Inflammatory macrophage (primary cell): ENCODE measurements around the gene SLC27A1.
"Not testable (repeated sequence)": the region's sequence is repeated elsewhere in the genome, so short reads cannot be mapped to it uniquely, and the experiment has no call there.

ENCODE experiments used
- DNase-seq, 2 donors: peaks; one replicate each; pipeline ENCODE4 v3.0.0-alpha.2; 2020 to 2022

SLC27A1 gene

DNA sequence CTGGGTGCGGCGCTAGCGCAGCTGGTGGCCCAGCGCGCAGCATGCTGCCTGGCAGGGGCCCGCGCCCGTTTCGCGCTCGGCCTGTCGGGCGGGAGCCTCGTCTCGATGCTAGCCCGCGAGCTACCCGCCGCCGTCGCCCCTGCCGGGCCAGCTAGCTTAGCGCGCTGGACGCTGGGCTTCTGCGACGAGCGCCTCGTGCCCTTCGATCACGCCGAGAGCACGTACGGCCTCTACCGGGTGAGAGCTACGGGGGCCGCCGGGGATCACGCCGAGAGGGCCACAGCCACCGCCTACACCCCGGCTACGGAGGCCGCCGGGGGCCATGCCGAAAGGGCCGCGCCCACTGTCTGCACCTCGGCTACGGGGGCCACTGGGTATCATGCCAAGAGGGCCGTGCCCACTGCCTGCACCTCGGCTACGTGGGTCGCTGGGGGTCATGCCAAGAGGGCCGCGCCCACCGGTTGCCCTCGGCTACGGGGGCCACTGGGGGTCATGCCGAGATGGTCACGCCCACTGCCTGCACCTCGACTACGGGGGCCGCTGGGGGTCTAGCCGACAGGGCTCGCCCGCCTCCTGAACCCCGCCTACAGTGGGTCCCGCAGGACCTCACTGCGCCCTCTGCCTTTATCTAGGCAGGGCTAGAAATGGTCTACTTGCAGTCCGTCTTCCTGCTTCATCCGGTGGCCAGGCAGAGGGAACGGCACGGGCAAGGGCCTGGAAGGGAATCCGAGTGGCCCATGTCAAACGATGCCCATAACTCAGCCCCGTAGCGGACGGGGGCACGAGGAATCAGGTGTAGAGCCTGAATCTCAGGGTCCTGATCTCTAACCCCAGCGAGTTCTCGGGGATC, 41.6 kb downstream of the SLC27A1 start:
- DNase-seq = peak; percentile 88 to 91

DNA sequence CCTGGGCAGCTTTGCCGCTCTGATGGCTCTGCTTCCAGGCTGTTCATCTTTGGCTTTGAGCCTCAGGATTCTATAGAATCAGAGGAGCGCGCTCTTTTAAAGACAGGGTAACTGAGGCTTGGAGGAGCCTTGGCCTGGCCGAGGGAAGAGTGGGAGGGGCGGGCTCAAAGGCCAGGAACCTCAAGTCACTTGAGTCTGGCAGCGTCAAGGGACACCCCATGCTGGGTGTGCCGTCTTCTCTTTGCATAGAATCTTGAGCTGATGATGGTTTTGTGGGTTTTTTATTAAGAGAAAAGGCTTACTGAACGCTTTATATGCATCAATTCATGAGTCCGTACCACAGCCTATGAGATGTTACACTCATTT, 42.2 kb downstream of the SLC27A1 start:
- DNase-seq = peak in 1 of 2 donors; percentile 32

DNA sequence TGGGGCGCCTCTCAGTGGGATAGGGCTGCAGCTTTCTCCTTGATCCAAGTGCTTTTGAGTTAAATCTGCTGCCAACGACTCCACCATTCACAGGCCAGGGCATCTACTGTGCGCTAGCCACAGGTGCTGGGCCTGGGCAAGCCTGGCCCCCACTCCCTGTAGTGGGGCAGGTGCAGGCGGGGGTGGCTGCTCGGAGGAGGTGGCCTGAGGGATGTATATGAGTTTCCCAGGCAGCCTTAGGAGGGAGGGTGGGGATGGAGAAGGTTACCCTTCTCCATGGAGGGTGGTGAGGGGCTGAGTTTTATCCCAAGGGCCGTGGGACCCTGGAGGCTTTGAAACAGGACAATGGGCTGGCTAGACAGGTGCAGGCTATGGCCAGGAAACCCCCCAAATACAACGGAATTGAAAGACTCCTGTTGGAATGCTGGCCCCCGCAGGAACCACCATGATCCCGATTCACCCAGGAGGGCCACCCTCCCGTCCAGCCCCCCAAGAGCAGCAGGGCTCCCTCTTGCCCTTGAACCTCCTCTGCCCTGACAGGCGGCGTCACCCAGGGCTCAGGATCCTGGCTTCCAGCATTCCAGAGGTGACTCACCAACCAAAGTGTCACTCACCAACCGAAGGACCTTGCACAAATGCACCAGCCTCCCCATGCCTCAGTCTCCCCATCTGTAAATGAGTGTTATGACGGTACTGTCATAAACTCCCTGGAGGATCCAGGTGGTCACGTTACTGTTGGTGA, 45.3 kb downstream of the SLC27A1 start:
- DNase-seq = no peak

DNA sequence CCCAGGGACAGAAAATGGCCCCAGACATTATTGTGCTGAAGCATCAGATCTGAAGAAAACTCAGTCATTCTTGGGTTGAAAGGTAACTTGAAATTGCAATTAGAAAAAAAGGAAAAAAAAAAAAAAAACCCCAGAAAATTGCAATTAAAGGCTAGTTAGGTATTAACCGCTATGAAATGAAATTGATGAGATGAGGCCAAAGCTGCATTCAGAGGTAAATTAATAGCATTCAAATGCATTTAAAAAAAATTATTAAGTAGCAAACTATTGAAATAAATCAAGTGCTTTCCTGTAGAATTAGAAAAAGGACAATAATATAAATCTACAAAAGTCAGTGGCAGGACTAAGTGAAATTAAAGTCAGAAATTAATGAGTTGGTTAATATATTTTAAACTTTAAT, 47.6 kb downstream of the SLC27A1 start:
- DNase-seq = no peak

DNA sequence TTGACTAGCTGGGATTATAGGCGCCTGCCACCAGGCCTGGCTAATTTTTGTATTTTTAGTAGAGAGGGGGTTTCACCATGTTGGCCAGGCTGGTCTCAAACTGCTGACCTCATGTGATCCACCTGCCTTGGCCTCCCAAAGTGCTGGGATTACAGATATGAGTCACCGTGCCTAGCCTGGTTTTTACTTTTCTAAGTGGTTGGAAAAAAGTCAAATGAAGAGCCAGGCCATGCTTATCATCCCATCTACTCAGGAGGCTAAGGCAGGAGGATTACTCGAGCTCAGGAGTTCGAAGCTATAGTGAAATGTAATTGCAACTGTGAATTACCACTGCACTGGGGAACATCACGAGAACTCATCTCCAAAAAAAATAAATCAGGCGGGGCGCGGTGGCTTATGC, 48.3 kb downstream of the SLC27A1 start:
- DNase-seq = not testable (repeated sequence)

DNA sequence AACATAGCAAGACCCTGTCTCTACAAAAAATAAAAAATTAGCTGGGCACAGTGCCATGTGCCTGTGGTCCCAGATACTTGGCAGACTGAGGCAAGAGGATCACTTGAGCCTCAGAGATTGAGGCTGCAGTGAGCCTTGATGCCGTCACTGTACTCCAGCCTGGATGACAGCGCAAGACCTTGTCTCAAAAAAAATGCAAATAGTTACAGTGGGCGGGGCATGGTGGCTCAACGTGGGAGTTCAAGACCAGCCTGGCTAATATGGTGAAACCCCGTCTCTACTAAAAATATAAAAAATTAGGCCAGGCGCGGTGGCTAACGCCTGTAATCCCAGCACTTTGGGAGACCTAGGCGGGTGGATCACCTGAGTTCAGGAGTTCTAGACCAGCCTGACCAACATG, 49.6 kb downstream of the SLC27A1 start:
- no peak for DNase-seq

DNA sequence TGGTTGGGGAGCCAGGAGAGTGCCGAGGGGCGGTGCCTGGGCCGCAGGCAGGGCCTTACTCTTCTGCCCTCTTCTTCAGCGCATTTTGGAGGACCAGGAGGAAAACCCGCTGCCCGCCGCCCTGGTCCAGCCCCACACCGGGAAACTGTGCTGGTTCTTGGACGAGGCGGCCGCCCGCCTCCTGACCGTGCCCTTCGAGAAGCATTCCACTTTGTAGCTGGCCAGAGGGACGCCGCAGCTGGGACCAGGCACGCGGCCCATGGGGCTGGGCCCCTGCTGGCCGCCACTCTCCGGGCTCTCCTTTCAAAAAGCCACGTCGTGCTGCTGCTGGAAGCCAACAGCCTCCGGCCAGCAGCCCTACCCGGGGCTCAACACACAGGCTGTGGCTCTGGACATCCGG, 50.5 kb downstream of the SLC27A1 start:
- no peak for DNase-seq

DNA sequence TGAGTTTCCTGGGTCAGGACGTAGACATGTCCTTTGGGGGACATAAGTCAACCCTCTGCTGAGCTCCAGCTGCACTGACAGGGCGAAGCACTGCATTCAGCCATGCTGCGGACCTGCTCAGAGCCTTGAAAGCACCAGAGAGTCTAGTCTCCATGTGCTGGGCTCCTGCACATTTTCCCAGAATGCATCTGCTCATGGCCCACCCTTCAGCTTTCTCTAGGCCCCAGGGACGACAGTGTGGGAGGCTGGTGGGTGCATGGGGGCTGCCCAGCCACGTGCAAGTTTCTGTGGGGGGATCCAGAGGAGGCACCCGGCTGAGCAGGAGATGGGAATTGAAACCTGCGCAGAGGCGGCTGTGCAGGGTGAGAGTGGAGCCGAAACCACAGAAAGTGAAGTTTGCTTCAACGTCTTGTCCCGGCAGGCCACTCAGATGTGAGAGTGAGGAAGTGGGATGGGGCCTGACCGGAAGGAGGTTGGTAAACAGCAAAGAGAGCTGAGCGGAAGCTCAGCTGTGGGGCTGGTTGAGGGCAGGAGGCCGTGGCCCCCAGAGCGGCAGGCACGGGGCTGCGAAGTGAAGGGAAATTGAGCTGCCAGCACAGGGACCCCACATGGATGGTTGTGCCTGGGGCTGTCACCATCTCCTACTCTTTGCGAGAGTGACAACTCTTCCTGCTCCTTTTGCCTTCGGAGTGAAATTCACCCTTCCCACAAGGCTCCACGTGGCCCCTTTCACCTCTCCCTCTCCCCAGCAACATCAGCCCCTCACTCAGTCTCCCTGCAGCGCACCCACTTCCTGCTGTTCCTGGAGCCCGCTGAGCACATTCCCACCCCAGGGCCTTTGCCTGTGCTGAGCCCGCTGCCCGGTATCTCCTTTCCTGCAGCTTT, 52.9 kb downstream of the SLC27A1 start:
- peak; percentile 91 to 92 for DNase-seq

DNA sequence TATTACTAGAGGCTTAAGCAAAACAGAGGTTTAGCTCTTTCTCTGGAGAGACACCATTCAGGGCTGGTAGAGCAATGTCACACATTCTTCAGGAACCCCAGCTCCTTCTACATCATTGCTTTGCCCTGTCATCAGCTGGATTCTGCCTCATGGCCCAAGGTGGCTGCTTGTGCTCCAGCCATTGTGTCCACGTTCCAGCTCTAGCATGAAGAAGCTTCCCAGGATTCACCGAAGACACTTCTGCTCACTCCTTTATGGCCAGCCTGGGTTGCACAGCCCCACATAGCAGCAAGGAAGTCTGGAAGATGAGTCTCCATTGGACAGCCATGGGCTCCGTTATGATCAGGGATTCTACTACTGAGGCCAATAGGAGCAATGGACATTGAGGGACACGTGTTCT, 54.3 kb downstream of the SLC27A1 start:
- DNase-seq = no peak

DNA sequence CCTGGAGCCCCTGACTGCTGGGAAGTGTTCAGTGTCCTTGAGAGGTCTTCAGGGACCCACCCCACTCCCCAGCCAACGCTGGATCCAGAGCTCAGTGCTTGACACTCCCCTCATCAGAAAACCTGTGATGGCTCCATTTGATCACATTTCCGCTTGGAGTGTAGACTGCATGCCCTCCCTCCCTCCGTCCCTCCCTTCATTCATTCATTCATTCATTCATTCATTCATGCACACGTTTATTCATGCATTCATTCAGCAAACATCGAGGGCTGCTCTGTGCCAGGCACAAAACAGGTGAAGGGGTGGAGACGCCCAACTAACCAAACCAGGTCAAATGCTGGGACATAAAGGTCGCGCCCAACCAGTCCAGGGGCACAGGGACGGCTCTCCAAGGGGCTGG, 54.8 kb downstream of the SLC27A1 start:
- DNase-seq = no peak

DNA sequence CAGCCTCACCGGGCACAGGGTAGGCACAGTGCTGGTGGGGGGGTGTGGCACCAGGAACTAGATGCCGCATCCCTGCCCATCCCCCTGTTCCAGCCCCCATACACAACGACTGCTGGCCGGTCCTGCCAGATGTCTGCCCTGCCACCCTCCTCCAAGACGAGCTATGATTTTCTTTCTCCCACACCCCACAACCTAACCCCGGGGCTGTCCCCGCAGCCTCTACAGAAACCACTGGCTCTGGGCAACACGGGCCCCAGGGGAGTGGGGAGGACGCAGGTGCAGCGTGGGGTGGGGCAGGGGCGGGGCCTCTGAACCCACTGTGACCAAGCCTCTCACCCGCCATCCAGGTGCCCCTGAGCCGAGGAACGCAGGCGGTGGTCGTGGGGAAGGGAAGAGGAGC, 56.6 kb downstream of the SLC27A1 start:
- no peak for DNase-seq

DNA sequence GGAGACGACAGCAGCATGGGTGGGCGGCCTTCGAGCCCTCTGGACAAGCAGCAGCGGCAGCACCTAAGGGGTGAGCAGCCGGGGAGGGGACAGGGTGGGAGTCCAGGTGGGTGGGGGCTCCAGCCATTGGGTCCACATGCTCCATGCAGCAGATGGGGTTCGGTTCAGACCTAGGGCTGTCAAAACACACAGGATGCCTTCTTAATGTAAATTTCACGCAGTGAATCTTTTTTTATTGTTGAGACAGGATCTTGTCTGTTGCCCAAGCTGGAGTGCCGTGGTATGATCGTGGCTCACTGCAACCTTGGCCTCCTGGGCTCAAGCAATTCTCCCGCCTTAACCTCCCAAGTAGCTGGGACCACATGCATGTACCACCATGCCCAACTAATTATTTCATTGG, 57.0 kb downstream of the SLC27A1 start:
- no peak for DNase-seq

DNA sequence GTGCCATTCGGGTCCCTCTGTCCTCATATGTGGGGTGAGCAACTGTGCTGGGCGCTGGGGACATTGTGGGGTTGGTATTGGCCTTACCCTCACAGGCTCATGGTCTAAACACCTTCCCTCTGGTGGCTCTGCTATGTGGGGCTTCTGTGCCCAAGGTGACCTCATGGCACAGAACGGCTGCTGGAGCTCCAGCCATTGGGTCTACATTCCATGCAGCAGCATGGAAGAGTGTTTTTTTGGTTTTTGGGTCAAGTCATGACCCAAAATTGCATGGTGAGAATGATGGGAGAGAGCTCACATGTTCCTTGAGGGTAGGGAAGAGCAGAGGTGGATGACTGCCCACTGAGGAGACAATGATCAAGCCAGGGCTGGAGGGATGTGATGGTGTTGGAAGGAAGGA, 58.3 kb downstream of the SLC27A1 start:
- DNase-seq = no peak

DNA sequence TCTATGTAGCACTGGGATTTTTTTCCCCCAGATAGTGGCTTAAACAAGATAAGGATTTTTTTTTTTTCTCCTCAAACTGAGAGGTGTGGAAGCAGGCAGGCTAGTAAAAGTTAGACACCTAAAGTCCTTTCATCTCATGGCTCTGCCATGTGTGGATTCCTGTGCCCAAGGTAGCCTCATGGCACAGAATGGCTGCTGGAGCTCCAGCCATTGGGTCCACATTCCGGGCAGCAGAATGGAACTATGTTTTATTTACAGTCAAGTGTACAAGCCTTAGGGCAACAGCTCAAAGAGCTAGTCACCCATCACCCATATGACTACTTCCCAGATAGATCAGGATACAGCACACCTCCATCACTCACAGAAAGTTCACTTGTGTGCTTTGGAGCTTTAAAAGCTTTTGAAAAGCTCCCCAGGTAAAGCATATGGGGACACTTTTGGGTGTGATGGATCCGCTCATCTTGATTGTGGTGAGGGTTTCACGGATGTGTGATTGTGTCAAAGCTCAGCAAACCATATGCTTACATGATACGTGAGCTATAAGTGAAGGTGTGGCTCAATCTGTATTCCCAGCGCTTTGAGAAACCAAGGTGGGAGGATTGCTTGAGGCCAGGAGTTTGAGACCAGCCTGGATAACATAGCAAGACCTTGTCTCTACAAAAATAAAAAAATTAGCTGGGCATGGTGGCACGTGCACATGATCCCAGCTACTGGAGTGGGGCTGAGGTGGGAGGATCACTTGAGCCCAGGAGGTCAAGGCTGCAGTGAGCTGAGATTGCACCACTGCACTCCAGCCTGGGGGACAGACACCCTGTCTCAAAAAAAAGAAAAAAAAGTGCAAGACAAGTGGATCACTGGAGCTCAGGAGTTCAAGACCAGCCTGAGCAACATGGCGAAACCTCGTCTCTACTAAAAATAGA, 59.2 kb downstream of the SLC27A1 start:
- DNase-seq = no peak

DNA sequence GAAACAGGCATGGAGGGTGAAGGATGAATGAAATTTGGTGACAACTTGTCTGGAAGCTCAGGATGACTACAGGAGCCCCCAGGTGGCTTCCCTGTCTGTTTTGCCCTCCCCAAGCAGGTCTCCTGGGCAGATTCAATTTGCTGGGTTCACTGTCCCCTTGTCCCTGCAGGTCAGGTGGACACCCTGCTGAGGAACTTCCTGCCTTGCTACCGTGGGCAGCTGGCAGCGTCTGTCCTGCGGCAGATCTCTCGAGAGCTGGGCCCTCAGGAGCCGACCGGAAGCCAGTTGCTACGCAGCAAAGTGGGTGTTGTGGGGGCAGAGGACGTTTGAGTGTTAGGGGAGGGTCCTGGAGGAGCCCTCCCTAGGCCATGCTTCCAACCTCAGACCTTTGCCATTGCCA, 60.3 kb downstream of the SLC27A1 start:
- DNase-seq = peak; percentile 26 to 58

DNA sequence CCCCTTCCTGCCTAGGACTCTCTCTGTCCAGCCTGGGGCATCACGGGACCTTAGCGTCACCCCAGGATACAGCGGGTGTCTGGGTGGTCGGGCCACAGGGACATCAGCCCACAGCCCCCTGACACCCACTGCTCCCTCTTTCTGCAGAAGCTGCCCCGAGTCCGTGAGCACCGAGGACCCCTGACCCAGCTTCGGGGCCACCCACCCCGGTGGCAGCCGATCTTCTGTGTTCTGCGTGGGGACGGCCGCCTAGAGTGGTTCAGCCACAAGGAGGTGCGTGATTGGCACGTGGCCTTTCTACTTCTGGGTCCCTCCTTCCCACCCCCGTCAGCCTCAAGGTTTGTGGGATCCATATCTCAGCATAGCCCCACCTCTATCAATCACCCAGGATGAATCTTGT, 61.8 kb downstream of the SLC27A1 start:
- no peak for DNase-seq

DNA sequence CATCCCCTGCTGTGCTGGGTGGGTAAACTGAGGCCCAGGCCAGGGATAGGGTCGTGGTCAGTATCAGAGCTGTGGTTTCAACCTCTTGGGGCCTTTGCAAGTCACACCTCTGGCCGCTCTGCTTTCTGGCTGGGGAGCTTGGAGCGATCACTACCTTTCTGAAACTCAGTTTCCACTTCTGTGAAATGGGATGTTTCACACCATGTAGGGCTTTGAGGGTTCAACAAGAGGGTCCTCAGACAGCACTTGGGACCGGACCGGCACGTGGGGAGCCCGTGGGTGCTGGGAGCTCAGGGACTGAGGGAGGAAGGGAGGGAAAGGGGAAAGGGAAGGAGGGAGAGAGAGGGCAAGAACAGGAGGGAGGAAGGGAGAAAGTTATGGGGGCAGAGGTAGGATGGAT, 62.2 kb downstream of the SLC27A1 start:
- DNase-seq = no peak

DNA sequence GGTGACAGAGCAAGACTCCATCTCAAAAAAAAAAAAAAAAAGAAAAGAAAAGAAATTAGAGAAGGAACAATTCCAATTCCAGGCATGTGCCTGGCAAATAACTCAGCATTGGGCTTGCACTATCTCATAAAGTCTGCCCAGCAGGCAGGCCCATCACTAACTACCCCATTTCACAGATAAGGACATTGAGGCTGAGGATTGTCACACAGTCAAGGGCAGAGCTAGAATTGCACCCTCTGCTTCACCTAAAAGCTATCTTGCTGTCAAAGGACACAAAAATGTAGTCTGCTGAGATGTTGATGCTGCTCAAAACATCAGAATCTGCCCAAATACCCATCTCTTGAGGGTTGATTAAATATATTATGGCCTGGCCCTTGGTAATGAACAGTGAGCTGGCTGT, 64.4 kb downstream of the SLC27A1 start:
- no peak for DNase-seq

DNA sequence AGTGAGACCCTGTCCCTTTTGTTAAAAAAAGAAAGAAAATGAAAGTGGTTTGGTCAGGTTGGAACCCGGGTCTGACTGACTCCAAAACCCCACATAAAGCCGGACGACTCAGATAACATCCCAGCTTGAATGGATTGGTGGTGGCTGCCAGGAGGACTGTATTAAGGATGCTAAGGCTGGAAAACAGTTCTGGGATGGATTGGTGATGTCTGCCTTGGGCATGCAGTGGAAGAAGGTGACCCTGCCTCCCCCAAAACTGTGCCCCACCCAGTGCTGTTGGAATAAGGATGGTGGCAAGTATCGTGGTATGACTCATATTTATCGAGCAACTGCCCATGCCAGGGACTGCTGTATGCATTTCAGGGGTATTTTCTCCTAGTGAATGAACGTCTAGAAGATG, 66.6 kb downstream of the SLC27A1 start:
- DNase-seq = no peak

DNA sequence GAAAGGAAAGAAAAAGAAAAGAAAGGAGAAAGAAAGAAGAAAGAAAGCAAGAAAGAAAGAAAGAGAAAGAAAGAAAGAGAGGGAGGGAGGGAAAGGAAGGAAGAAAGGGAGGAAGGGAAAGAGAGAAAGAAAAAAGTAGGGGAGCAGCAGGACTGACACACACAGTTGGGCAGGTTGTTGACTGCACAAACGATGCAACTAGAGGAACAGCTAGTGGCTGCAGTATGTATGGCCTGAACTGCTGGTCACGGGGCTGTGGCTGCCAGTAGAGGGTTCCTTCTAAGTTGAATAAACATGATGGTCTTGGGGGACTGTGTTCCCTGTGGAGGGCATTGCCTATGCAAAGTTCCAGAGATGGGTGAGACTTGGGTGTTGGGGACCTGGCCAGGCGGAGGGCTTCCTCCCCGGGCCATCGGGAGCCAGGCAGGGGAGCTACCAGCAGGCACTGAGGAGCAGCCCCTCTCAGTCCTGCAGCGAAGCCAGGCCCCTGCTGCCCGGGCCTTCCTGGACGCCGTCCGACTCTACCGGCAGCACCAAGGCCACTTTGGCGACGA, 68.4 kb downstream of the SLC27A1 start:
- peak; percentile 39 to 63 for DNase-seq

DNA sequence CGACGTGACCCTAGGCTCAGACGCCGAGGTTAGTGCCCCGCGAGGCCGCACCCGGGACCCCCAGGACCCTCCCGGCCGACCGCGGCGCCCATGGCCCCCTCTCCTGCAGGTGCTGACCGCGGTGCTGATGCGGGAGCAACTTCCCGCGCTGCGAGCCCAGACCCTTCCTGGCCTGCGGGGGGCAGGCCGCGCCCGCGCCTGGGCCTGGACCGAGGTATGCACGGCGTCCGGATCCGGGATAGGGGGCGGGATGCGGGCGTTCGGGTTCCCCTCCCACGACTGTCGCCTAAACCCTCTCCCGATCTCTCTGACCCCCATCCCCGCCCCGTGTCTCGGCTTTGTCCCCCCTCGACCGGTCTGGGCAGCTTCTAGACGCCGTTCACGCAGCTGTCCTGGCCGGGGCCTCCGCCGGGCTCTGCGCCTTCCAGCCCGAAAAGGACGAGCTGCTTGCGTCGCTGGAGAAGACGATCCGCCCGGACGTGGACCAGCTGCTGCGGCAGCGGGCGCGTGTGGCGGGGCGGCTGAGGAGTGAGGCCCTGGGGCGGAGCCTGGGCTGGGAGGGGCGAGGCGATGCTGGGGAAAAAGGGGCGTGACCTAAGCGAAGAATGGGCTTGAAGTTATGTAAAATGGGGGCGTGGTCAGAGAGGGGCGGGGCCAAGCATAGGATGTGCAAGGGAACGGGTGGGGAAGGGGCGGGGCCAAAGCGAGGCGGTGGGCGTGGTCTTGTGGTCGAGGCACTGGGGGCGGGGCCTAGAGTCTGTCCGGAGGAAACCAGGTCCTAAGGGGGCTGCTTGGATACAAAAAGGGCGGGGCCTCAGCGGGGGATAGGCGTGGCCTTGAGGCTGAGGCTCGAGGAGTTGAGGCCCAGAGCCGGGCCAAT, 69.2 kb downstream of the SLC27A1 start:
- peak; percentile 97 to 98 for DNase-seq
